NCI-H1436 (cell line): Measurements from ENCODE around the gene SPEM3.

ENCODE experiments used
- DNase-seq: peaks from one replicate; lab custom pipeline; 2025; lab: John Stamatoyannopoulos, UW

The SPEM3 gene

GRCh38 chr17:7421186-7421585 is 7.5 kb upstream of the SPEM3 start:
- no peak for DNase-seq

- DNase-seq: no peak
Observed at GRCh38 chr17:7423679-7424078, 5.0 kb upstream of the SPEM3 start.

- DNase-seq: no peak
Observed at GRCh38 chr17:7425316-7425715, 3.3 kb upstream of the SPEM3 start, which contains the start of gene SPEM2. Gene SPEM2, plus strand, starts transcription at chr17:7425616. Its CDS starts 73 bp downstream, at chr17:7425689.

GRCh38 chr17:7425756-7426155 is 2.9 kb upstream of the SPEM3 start:
- no peak for DNase-seq

GRCh38 chr17:7426203-7426863 is 2.3 kb upstream of the SPEM3 start:
- no peak for DNase-seq

- no peak for DNase-seq
Observed at GRCh38 chr17:7426896-7427489, 1.7 kb upstream of the SPEM3 start.

GRCh38 chr17:7427549-7427948 is 1.1 kb upstream of the SPEM3 start:
- no peak for DNase-seq

- no peak for DNase-seq
Observed at GRCh38 chr17:7429722-7430121, 1.1 kb downstream of the SPEM3 start.

GRCh38 chr17:7431231-7431630 is 2.6 kb downstream of the SPEM3 start:
- no peak for DNase-seq

- no peak for DNase-seq
Observed at GRCh38 chr17:7432296-7432695, 3.6 kb downstream of the SPEM3 start.

- peak; percentile 15 for DNase-seq
Observed at GRCh38 chr17:7435676-7436555, 7.3 kb downstream of the SPEM3 start.

- DNase-seq: peak; percentile 67
Observed at GRCh38 chr17:7436556-7437368, 8.1 kb downstream of the SPEM3 start.

- DNase-seq: no peak
Observed at GRCh38 chr17:7437369-7437863, 8.8 kb downstream of the SPEM3 start.

GRCh38 chr17:7437950-7438614 is 9.4 kb downstream of the SPEM3 start:
- DNase-seq: no peak

GRCh38 chr17:7438656-7439460 is 10.2 kb downstream of the SPEM3 start:
- no peak for DNase-seq

GRCh38 chr17:7439462-7440112 is 10.9 kb downstream of the SPEM3 start, which contains the start of gene FGF11:
Gene FGF11, plus strand, starts transcription at chr17:7439512. Its CDS starts 109 bp downstream, at chr17:7439621.
- DNase-seq: no peak

- peak; percentile 53 for DNase-seq
Observed at GRCh38 chr17:7440113-7440833, 11.6 kb downstream of the SPEM3 start.

GRCh38 chr17:7440834-7441195 is 12.2 kb downstream of the SPEM3 start:
- no peak for DNase-seq

GRCh38 chr17:7441266-7441665 is 12.6 kb downstream of the SPEM3 start:
- no peak for DNase-seq
